SK-N-SH (cell line): ENCODE measurements around the gene CX3CR1.

Experiments used
- EP300 ChIP-seq, 2 experiments: IDR thresholded peaks; 2 replicates each; pipeline versions ENCODE4 v1.4.0 to v1.6.1; 2012; ENCODE audit warnings: borderline replicate concordance in 1 of 2, low read depth in 1 of 2, low read length in 1 of 2
- GABPA ChIP-seq: IDR thresholded peaks from 2 replicates; pipeline ENCODE4 v1.4.0; 2012; ENCODE audit warnings: low read depth, mild to moderate bottlenecking
- POLR2AphosphoS5 ChIP-seq: IDR thresholded peaks from 2 replicates; pipeline ENCODE4 v1.6.1; 2012; ENCODE audit warnings: low read depth, low read length
- TF ChIP-seq, protein P1 (sequence below): IDR thresholded peaks from 2 replicates; pipeline ENCODE4 v1.4.0; 2012; ENCODE audit warnings: low read depth
- TF ChIP-seq, protein P2 (sequence below): fragments of 200-600 bp; sonication (generic); IDR thresholded peaks from 2 replicates; pipeline ENCODE4 v1.6.1; 2017; ENCODE audit warnings: antibody characterized with exemption, mild to moderate bottlenecking, moderate library complexity

DNA sequence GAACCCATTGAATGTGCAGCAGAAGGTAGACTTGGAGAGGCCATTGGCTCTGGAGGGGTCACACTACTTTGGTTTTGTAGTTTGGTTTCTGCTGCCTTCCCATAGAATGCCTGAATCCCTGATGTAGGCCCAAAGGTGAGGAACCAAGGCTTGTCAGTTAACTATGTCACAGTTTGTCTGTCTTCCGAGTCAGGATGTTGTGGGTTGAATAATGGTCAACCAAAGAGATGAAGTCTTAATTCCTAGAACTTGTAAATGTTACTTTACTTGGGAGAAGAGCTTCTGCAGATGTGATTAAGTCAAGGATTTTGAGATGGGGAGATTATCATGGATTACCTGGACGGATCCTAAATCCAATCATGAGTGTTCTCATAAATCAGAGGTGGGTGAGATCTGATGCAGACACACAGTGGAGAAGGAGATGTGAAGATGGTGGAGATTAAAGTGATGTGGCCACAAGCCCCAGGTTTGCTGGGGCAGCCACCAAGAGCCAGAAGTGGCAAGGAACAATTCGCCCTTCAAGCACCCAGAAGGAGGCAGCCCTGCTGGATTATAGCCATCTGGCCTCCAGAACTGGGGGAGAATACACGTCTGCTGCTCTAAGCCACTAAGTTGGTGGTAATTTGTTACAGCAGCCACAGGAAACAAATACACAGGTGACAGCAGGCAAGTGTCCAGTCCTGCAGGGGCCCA, 47.4 kb upstream of the CX3CR1 start:
- no peak for TF ChIP-seq EP300 (IDR thresholded peaks at IDR 0.05; ENCODE audit: borderline replicate concordance in 1 of 2, low read depth in 1 of 2, low read length in 1 of 2)
- TF ChIP-seq, protein P1, sequence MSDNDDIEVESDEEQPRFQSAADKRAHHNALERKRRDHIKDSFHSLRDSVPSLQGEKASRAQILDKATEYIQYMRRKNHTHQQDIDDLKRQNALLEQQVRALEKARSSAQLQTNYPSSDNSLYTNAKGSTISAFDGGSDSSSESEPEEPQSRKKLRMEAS = no peak
- no peak for TF ChIP-seq POLR2AphosphoS5
- TF ChIP-seq, protein P2, sequence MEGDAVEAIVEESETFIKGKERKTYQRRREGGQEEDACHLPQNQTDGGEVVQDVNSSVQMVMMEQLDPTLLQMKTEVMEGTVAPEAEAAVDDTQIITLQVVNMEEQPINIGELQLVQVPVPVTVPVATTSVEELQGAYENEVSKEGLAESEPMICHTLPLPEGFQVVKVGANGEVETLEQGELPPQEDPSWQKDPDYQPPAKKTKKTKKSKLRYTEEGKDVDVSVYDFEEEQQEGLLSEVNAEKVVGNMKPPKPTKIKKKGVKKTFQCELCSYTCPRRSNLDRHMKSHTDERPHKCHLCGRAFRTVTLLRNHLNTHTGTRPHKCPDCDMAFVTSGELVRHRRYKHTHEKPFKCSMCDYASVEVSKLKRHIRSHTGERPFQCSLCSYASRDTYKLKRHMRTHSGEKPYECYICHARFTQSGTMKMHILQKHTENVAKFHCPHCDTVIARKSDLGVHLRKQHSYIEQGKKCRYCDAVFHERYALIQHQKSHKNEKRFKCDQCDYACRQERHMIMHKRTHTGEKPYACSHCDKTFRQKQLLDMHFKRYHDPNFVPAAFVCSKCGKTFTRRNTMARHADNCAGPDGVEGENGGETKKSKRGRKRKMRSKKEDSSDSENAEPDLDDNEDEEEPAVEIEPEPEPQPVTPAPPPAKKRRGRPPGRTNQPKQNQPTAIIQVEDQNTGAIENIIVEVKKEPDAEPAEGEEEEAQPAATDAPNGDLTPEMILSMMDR = no peak
- TF ChIP-seq GABPA = no peak
